ENCODE results near the gene SUMF1. TPM values are rescaled to one million over a fixed set of nuclear protein-coding genes. Genes with fewer than 3 reads are reported as not detected.

The SUMF1 gene
- total and polyA plus RNA-seq, 8 donors: 5.3 to 170 (median 39.9) TPM

- Histone ChIP-seq H3K36me3 (no peaks in the 10 kb centered on the region), H3K4me1 (peaks cover 4 to 34% (median 17%) of the 10 kb centered on the region in 4 donors), H3K4me3 (no peak overlapping the region), H3K9me3 (no peaks in the 10 kb centered on the region), H3K27ac (no peak overlapping the region), H3K27me3 (no peaks in the 10 kb centered on the region)
- no peak for TF ChIP-seq POLR2AphosphoS5 (IDR thresholded peaks at IDR 0.05)
- no peak for TF ChIP-seq POLR2A (IDR thresholded peaks at IDR 0.05)
- TF ChIP-seq EP300 (IDR thresholded peaks at IDR 0.05): no peak
- TF ChIP-seq CTCF (IDR thresholded peaks at IDR 0.05): no peak
- WGBS, 5 donors: 72 to 83% (median 79%) methylated on average over 4 of the region's 4 CpGs
- intact Hi-C loops (cut with DNase I; ENCODE audit: low total_unique reads): no loop called here
- DNase-seq: no peak
These were observed 41.4 kb downstream of the SUMF1 start for GRCh38 chr3:4425707-4426106.

GRCh38 chr3:4425055-4425454 is 42.0 kb downstream of the SUMF1 start:
- H3K4me1 ChIP-seq: peaks cover 4 to 30% (median 17%) of the 10 kb centered on the region in 4 donors
- H3K36me3 ChIP-seq: no peaks in the 10 kb centered on the region
- TF ChIP-seq POLR2AphosphoS5 (IDR thresholded peaks at IDR 0.05): no peak
- no peak for TF ChIP-seq EP300 (IDR thresholded peaks at IDR 0.05)
- TF ChIP-seq CTCF (IDR thresholded peaks at IDR 0.05): no peak
- no peak for TF ChIP-seq POLR2A (IDR thresholded peaks at IDR 0.05)
- intact Hi-C loops (cut with DNase I; ENCODE audit: low total_unique reads): no loop called here
- no peaks in the 10 kb centered on the region for H3K27me3 ChIP-seq
- DNase-seq: no peak
- no peak overlapping the region for H3K4me3 ChIP-seq
- no peak overlapping the region for H3K27ac ChIP-seq
- no peaks in the 10 kb centered on the region for H3K9me3 ChIP-seq

GRCh38 chr3:4421121-4421520 is 45.9 kb downstream of the SUMF1 start:
- no peak for DNase-seq
- H3K36me3 ChIP-seq: peaks cover 5 to 28% (median 27%) of the 10 kb centered on the region in 4 donors
- no peak overlapping the region for H3K4me3 ChIP-seq
- H3K9me3 ChIP-seq: no peaks in the 10 kb centered on the region
- 66 to 78% (median 76%) methylated on average over 2 of the region's 2 CpGs for WGBS, 5 donors
- H3K27me3 ChIP-seq: no peaks in the 10 kb centered on the region
- H3K4me1 ChIP-seq: peaks cover 1 to 17% (median 3%) of the 10 kb centered on the region in 4 donors
- peak overlapping the region in 2 of 5 donors; percentile 11 to 41 for H3K27ac ChIP-seq
- intact Hi-C loops (cut with DNase I; ENCODE audit: low total_unique reads): no loop called here
- TF ChIP-seq EP300 (IDR thresholded peaks at IDR 0.05) (no peak), POLR2A (IDR thresholded peaks at IDR 0.05) (no peak), CTCF (IDR thresholded peaks at IDR 0.05) (no peak), POLR2AphosphoS5 (IDR thresholded peaks at IDR 0.05) (no peak)

GRCh38 chr3:4419920-4420319 is 47.1 kb downstream of the SUMF1 start:
- no peaks in the 10 kb centered on the region for H3K27me3 ChIP-seq
- no peak overlapping the region for H3K27ac ChIP-seq
- DNase-seq: no peak
- no peak for TF ChIP-seq EP300 (IDR thresholded peaks at IDR 0.05)
- TF ChIP-seq POLR2A (IDR thresholded peaks at IDR 0.05): no peak
- TF ChIP-seq CTCF (IDR thresholded peaks at IDR 0.05): no peak
- H3K9me3 ChIP-seq: no peaks in the 10 kb centered on the region
- 96 to 100% (median 97%) methylated on average over 1 of the region's 1 CpG for WGBS, 5 donors
- peaks cover 5 to 39% (median 37%) of the 10 kb centered on the region in 4 donors for H3K36me3 ChIP-seq
- no peak overlapping the region for H3K4me3 ChIP-seq
- peaks cover 0 to 15% (median 2%) of the 10 kb centered on the region in 4 donors for H3K4me1 ChIP-seq
- intact Hi-C loops (cut with DNase I; ENCODE audit: low total_unique reads): no loop called here

Data from stomach (tissue), 9 donors.